Sigmoid colon (tissue), 4 donors: ENCODE data around the gene TRIM77.
"Not testable (repeated sequence)": the region's sequence is repeated elsewhere in the genome, so short reads cannot be mapped to it uniquely, and the experiment has no call there.

Experiments
- CTCF ChIP-seq, 4 experiments: fragments of 450-650 bp in 3 of 4; fragments of 200-600 bp in 1 of 4; IDR thresholded peaks; one replicate each; pipeline ENCODE4 v1.5.1; 2016 to 2019; ENCODE audit warnings: antibody characterized with exemption in 4 of 4, mild to moderate bottlenecking in 3 of 4, moderate library complexity in 2 of 4
- POLR2A ChIP-seq, 2 donors: fragments of 450-650 bp; IDR thresholded peaks; one replicate each; pipeline ENCODE4 v1.6.1; 2016; ENCODE audit warnings: antibody characterized with exemption in 2 of 2, mild to moderate bottlenecking in 2 of 2, moderate library complexity in 2 of 2
- POLR2AphosphoS5 ChIP-seq, 4 donors: sonication (generic); formaldehyde crosslinking; IDR thresholded peaks; one replicate each; pipeline ENCODE4 v1.6.1; 2017; ENCODE audit warnings: antibody characterized with exemption in 4 of 4

GRCh38 chr11:89741406-89741805 lies 31.3 kb downstream of the TRIM77 start:
- TF ChIP-seq CTCF, POLR2AphosphoS5, POLR2A (IDR thresholded peaks at IDR 0.05): not testable (repeated sequence)
